ENCODE data around the gene NIPBL. TPM values are rescaled to one million over a fixed set of nuclear protein-coding genes. Genes with fewer than 3 reads are reported as not detected.

NIPBL gene
- total RNA-seq, 1 experiment from 2014 or later = 45.1 TPM

DNA sequence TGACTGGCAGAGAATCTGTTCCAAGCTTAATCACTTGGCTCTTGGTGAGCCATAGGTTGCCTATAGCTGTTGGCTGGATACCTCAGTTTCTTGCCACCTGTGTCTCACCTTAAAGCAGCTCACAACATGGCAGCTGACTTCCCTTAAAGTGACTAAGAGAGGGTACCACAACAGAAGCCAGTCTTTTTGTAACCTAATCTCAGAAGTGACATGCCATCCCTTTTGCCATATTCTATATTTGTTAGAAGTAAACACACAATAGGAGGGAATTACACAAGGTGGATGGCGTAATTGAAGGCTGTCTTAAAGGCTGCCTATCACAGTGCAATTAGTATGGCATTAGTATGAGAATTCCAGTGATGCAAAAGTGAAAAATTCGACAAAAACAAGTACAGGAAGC is 28.1 kb downstream of the NIPBL start:
- POLR2A ChIA-PET = no interaction called here
- RAD21 ChIA-PET (ENCODE audit: low non-redundant PET in 1 of 2, low total read pairs in 2 of 2, uncharacterized antibody in 2 of 2, unreplicated experiment in 2 of 2) = no interaction called here

DNA sequence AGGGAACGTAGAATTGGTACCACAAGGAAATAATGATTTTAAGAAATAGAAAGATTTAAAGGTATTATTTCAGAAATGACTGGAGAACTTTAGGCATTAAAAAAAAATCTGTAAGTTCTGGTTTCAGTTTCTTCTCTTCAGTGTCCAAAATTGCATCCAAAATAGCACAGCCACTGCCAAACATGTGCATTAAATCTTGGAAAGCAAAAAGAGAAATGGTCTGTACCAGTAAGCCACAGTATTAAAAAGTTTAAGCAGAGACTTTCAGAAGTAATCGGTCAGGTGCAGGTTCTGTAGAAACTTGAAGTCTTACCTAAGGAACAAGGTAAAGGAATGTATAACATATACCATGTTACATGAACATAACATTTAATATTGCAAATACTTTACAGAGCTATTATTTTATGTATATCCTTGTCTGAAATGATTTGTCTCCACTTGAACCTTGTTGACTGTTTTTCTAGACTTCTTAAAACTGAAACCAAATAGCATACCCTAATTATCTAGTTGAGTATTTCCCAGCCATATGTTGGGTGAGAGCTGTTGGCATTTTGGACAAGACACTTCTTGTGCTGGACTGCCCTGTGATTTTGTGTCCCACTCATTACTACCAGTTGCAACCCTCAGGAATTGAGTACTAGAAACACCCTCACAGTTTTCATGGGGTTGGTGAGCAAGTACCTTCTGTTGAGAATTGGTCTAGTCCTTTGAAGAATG is 32.1 kb downstream of the NIPBL start:
- no peak overlapping the region for H3K9ac ChIP-seq (ENCODE audit: low read length)
- no peaks in the 10 kb centered on the region for H3K9me3 ChIP-seq (ENCODE audit: control insufficient read depth in 1 of 2, insufficient read depth in 1 of 2, low read depth in 1 of 2, low read length in 2 of 2)
- H2AFZ ChIP-seq (ENCODE audit: low read depth, low read length, poor library complexity, severe bottlenecking) = no peak overlapping the region
- ATAC-seq = no peak
- no peak overlapping the region for H3K4me2 ChIP-seq (ENCODE audit: low read length)
- POLR2A ChIA-PET = no interaction called here
- intact Hi-C loops (cut with micrococcal nuclease) = no loop called here
- DNase-seq (ENCODE audit: low read depth, low spot score) = no peak
- RAD21 ChIA-PET (ENCODE audit: low non-redundant PET in 1 of 2, low total read pairs in 2 of 2, uncharacterized antibody in 2 of 2, unreplicated experiment in 2 of 2) = no interaction called here
- no peak overlapping the region for H3K27ac ChIP-seq (ENCODE audit: low read depth, low read length)
- H3K36me3 ChIP-seq (ENCODE audit: control insufficient read depth in 1 of 2, insufficient read depth in 2 of 2, low read length in 2 of 2) = no peaks in the 10 kb centered on the region
- no peaks in the 10 kb centered on the region for H3K27me3 ChIP-seq (ENCODE audit: insufficient read depth, low read length)
- no peaks in the 10 kb centered on the region for H3K4me1 ChIP-seq (ENCODE audit: control insufficient read depth in 1 of 2, insufficient read depth in 2 of 2, low read length in 2 of 2)
- H3K9me2 ChIP-seq (ENCODE audit: insufficient read depth) = no peaks in the 10 kb centered on the region
- no peak for TF ChIP-seq SIN3A (IDR thresholded peaks at IDR 0.05; ENCODE audit: low read depth)
- no peak for TF ChIP-seq SRF (IDR thresholded peaks at IDR 0.05; ENCODE audit: low read depth)
- no peak for TF ChIP-seq POLR2A (IDR thresholded peaks at IDR 0.05; ENCODE audit: borderline replicate concordance, extremely low read depth, insufficient read depth, insufficient read length)
- TF ChIP-seq, protein P1, sequence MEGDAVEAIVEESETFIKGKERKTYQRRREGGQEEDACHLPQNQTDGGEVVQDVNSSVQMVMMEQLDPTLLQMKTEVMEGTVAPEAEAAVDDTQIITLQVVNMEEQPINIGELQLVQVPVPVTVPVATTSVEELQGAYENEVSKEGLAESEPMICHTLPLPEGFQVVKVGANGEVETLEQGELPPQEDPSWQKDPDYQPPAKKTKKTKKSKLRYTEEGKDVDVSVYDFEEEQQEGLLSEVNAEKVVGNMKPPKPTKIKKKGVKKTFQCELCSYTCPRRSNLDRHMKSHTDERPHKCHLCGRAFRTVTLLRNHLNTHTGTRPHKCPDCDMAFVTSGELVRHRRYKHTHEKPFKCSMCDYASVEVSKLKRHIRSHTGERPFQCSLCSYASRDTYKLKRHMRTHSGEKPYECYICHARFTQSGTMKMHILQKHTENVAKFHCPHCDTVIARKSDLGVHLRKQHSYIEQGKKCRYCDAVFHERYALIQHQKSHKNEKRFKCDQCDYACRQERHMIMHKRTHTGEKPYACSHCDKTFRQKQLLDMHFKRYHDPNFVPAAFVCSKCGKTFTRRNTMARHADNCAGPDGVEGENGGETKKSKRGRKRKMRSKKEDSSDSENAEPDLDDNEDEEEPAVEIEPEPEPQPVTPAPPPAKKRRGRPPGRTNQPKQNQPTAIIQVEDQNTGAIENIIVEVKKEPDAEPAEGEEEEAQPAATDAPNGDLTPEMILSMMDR (IDR thresholded peaks at IDR 0.05 in 2 of 3, conservative IDR thresholded peaks at IDR 0.05 in 1 of 3; ENCODE audit: borderline replicate concordance in 1 of 3, insufficient read depth in 1 of 3, low read depth in 2 of 3, low read length in 2 of 3) = no peak
- no peak for TF ChIP-seq EGR1 (IDR thresholded peaks at IDR 0.05; ENCODE audit: low read depth)
- TF ChIP-seq, protein P2, sequence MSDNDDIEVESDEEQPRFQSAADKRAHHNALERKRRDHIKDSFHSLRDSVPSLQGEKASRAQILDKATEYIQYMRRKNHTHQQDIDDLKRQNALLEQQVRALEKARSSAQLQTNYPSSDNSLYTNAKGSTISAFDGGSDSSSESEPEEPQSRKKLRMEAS (IDR thresholded peaks at IDR 0.05) = no peak
- no peak for TF ChIP-seq ELF1 (IDR thresholded peaks at IDR 0.05; ENCODE audit: borderline replicate concordance, low read depth)
- TF ChIP-seq SP1 (IDR thresholded peaks at IDR 0.05; ENCODE audit: low read depth) = no peak
- TF ChIP-seq RAD21 (IDR thresholded peaks at IDR 0.05; ENCODE audit: low read depth) = no peak
- BruUV-seq (replicated peaks) = no TSS peak
- H4K20me1 ChIP-seq (ENCODE audit: insufficient read depth) = peaks cover 24% of the 10 kb centered on the region; the same call in 1 of the 2 replicates
- no peak overlapping the region for H3K4me3 ChIP-seq (replicated peaks in 1 of 2; ENCODE audit: low read depth in 1 of 2, low read length in 2 of 2)
- peaks cover 97% of the 10 kb centered on the region for H3K79me2 ChIP-seq (ENCODE audit: insufficient read depth, low read length)
- CTCF ChIA-PET = no interaction called here

More for the DNA sequence above, 28.1 kb downstream of the NIPBL start:
- Histone ChIP-seq H3K9me2 (ENCODE audit: insufficient read depth) (no peaks in the 10 kb centered on the region), H3K36me3 (ENCODE audit: control insufficient read depth in 1 of 2, insufficient read depth in 2 of 2, low read length in 2 of 2) (no peaks in the 10 kb centered on the region), H3K4me1 (ENCODE audit: control insufficient read depth in 1 of 2, insufficient read depth in 2 of 2, low read length in 2 of 2) (no peaks in the 10 kb centered on the region), H2AFZ (ENCODE audit: low read depth, low read length, poor library complexity, severe bottlenecking) (no peak overlapping the region), H3K4me3 (replicated peaks in 1 of 2; ENCODE audit: low read depth in 1 of 2, low read length in 2 of 2) (no peak overlapping the region), H3K4me2 (ENCODE audit: low read length) (no peak overlapping the region), H3K79me2 (ENCODE audit: insufficient read depth, low read length) (peaks cover 98% of the 10 kb centered on the region), H3K27me3 (ENCODE audit: insufficient read depth, low read length) (no peaks in the 10 kb centered on the region), H3K9ac (ENCODE audit: low read length) (no peak overlapping the region), H3K27ac (ENCODE audit: low read depth, low read length) (no peak overlapping the region), H4K20me1 (ENCODE audit: insufficient read depth) (peaks cover 31% of the 10 kb centered on the region), H3K9me3 (ENCODE audit: control insufficient read depth in 1 of 2, insufficient read depth in 1 of 2, low read depth in 1 of 2, low read length in 2 of 2) (no peaks in the 10 kb centered on the region)
- CTCF ChIA-PET = interaction anchor here (0.6 kb wide), 1 partner anchor 26 kb away, joined by 3 read pairs; no protein-coding TSS in a partner anchor
- DNase-seq (ENCODE audit: low read depth, low spot score) = no peak
- ATAC-seq = no peak
- intact Hi-C loops (cut with micrococcal nuclease) = no loop called here
- BruUV-seq (replicated peaks) = no TSS peak
- TF ChIP-seq, protein P2 (IDR thresholded peaks at IDR 0.05) = no peak
- TF ChIP-seq EGR1 (IDR thresholded peaks at IDR 0.05; ENCODE audit: low read depth) = no peak
